ENCODE data around the gene TMEM114.

TMEM114 gene

GRCh38 chr16:8552487-8553221, 37.7 kb downstream of the TMEM114 start:
- H3K27ac ChIP-seq: no peak overlapping the region
- TF ChIP-seq, protein P1, sequence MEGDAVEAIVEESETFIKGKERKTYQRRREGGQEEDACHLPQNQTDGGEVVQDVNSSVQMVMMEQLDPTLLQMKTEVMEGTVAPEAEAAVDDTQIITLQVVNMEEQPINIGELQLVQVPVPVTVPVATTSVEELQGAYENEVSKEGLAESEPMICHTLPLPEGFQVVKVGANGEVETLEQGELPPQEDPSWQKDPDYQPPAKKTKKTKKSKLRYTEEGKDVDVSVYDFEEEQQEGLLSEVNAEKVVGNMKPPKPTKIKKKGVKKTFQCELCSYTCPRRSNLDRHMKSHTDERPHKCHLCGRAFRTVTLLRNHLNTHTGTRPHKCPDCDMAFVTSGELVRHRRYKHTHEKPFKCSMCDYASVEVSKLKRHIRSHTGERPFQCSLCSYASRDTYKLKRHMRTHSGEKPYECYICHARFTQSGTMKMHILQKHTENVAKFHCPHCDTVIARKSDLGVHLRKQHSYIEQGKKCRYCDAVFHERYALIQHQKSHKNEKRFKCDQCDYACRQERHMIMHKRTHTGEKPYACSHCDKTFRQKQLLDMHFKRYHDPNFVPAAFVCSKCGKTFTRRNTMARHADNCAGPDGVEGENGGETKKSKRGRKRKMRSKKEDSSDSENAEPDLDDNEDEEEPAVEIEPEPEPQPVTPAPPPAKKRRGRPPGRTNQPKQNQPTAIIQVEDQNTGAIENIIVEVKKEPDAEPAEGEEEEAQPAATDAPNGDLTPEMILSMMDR (conservative IDR thresholded peaks at IDR 0.05): no peak
- TF ChIP-seq ZFX (IDR thresholded peaks at IDR 0.05): no peak

DNA sequence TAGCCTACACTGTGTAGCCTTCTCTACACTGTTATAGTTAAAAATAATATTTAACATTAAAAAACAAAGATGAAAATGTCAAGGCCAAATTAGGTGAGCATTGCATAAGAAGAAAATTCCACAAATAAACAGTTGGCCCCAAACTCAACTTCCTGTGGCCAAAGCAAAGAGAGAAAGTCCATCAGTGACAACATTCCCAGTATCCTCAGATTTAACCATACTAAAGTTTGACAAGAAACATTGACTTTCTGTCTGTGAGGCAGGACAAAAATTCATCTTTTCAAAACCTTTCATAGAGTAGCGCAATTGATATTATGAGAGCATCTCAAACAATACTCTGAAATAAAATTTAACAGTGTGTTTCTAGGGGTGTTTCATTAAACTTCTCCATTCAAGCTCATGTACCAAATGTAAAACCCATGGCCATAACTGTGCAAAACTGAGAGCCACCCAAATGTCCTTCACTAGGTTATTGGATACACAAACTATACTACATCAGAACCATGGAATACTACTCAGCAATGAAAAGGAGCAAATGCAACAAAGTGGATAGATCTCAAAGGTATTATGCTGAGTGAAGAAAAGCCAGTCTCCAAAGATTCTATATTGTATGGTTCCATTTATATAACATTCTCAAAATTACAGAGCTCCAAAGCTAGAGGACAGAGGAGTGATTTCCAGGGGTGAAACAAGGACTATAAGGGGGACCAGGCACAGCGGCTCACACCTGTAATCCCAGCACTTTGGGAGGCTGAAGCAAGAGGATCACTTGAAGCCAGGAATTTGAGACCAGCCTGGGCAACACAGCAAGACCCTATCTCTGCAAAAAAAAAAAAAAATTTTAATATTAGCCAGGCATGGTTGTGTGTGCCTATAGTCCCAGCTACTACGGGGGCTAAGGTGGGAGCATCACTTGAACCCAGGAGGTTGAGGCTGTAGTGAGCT, 38.7 kb downstream of the TMEM114 start:
- no peak for TF ChIP-seq ZFX (IDR thresholded peaks at IDR 0.05)
- TF ChIP-seq, protein P1 (conservative IDR thresholded peaks at IDR 0.05): no peak
- H3K27ac ChIP-seq: no peak overlapping the region

- no peak overlapping the region for H3K27ac ChIP-seq
- TF ChIP-seq, protein P1 (conservative IDR thresholded peaks at IDR 0.05): no peak
- no peak for TF ChIP-seq ZFX (IDR thresholded peaks at IDR 0.05)
Observed at GRCh38 chr16:8550728-8551387, 39.5 kb downstream of the TMEM114 start.

DNA sequence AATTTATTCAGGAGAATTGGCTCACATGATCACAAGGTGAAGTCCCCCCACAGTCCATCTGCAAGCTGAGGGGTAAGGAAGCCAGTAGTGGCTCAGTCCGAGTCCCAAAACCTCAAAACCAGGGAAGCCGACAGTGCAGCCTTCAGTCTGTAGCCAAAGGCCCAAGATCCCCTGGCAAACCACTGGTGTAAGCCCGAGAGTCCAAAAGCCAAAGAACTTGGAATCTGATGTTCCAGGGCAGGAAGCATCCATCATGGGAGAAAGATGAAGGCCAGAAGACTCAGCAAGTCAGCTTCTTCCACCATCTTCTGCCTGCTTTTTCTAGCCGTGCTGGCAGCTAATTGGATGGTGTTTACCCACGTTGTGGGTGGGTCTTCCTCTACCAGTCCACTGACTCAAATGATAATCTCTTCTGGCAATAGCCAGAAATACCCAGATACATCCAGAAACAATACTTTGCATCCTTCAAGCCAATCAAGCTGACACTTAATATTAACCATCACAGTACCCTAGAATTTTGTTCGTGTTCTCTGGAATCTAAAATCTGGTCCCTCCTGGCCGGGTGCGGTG, 40.4 kb downstream of the TMEM114 start:
- H3K27ac ChIP-seq: no peak overlapping the region
- TF ChIP-seq ZFX (IDR thresholded peaks at IDR 0.05): no peak
- TF ChIP-seq, protein P1 (conservative IDR thresholded peaks at IDR 0.05): no peak

GRCh38 chr16:8548166-8548565, 42.1 kb downstream of the TMEM114 start:
- no peak overlapping the region for H3K27ac ChIP-seq
- TF ChIP-seq, protein P1 (conservative IDR thresholded peaks at IDR 0.05): no peak
- TF ChIP-seq ZFX (IDR thresholded peaks at IDR 0.05): no peak

DNA sequence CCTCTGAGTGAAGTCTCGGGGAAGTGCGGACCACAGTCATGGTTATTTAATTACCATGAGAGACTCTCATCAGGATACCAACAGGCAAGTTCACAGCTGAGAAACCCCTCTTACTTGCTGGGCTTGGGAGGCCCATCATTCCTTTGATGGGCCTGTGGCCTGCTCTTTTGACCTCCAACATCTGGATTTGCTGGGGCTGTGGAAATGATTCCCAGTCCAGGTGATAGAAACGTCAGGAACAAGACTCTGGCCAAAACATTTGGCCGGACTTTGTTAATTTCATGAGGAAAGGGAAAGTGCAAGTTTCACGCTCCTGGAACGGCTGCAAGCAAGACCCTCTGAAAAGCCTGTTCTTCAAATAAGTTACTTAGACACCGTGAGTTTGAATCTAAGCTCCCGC, 42.5 kb downstream of the TMEM114 start:
- TF ChIP-seq ZFX (IDR thresholded peaks at IDR 0.05): no peak
- H3K27ac ChIP-seq: no peak overlapping the region

- no peak overlapping the region for H3K27ac ChIP-seq
- TF ChIP-seq, protein P1 (conservative IDR thresholded peaks at IDR 0.05): no peak
- no peak for TF ChIP-seq ZFX (IDR thresholded peaks at IDR 0.05)
Observed at GRCh38 chr16:8544406-8544805, 45.9 kb downstream of the TMEM114 start.
